DND-41 (cell line): ENCODE measurements around the gene ROGDI.
A peak's percentile ranks its signal among the peaks of the same experiment; 100 is the strongest.

Source experiments
- ATAC-seq: fragments of 200-7000 bp; cut with Tn5 transposase; 3 replicates; pipeline ENCODE4 v1.9.1; 2021; ENCODE audit warnings: low read depth; ENCODE audit not compliant: insufficient read depth
- DNase-seq: peaks from one replicate; pipeline ENCODE4 v3.0.0-alpha.2; 2020
- H2AFZ ChIP-seq: 2 replicates; pipeline ENCODE4 v1.6.0; 2012; ENCODE audit warnings: low read depth, low read length
- H3K27ac ChIP-seq: 2 replicates; pipeline ENCODE4 v1.5.1; 2012; ENCODE audit warnings: low read length, inconsistent platforms
- H3K27me3 ChIP-seq: fragments of 200-600 bp; sonication (generic); 2 replicates; pipeline ENCODE4 v1.6.0; 2012; ENCODE audit warnings: low read length, mild to moderate bottlenecking, inconsistent platforms; ENCODE audit not compliant: insufficient read depth, poor library complexity
- H3K36me3 ChIP-seq: 2 replicates; pipeline ENCODE4 v1.5.1; 2012; ENCODE audit warnings: low read length, inconsistent platforms; ENCODE audit not compliant: insufficient read depth
- H3K4me1 ChIP-seq: 2 replicates; pipeline ENCODE4 v1.5.1; 2012; ENCODE audit warnings: mild to moderate bottlenecking, low read length; ENCODE audit not compliant: insufficient read depth
- H3K4me2 ChIP-seq: 2 replicates; pipeline ENCODE4 v1.6.0; 2012; ENCODE audit warnings: mild to moderate bottlenecking, moderate library complexity, low read length, inconsistent platforms; ENCODE audit not compliant: insufficient read depth
- H3K4me3 ChIP-seq, 2 experiments: fragments of 200-600 bp in 1 of 2; shearing (Covaris generic) in 1 of 2; 2 replicates each; pipeline ENCODE4 v1.5.1; 2012 to 2016; ENCODE audit warnings: inconsistent platforms in 2 of 2, low read length in 2 of 2, mild to moderate bottlenecking in 2 of 2, low read depth in 1 of 2, moderate library complexity in 1 of 2
- H3K79me2 ChIP-seq: 2 replicates; pipeline ENCODE4 v1.6.0; 2012; ENCODE audit warnings: low read length, inconsistent platforms; ENCODE audit not compliant: insufficient read depth
- H3K9ac ChIP-seq: 2 replicates; pipeline ENCODE4 v1.6.0; 2012; ENCODE audit warnings: low read depth, mild to moderate bottlenecking, inconsistent platforms, low read length, moderate library complexity
- H3K9me3 ChIP-seq: 2 replicates; pipeline ENCODE4 v1.5.1; 2012; ENCODE audit warnings: low read length, moderate library complexity, mild to moderate bottlenecking, inconsistent platforms; ENCODE audit not compliant: insufficient read depth, severe bottlenecking
- H4K20me1 ChIP-seq: 2 replicates; pipeline ENCODE4 v1.6.0; 2012; ENCODE audit warnings: low read length; ENCODE audit not compliant: insufficient read depth
- CTCF ChIP-seq: IDR thresholded peaks from 2 replicates; pipeline ENCODE4 v1.5.1; 2012; ENCODE audit warnings: borderline replicate concordance, low read length, moderate library complexity, mild to moderate bottlenecking; ENCODE audit not compliant: poor library complexity, severe bottlenecking; ENCODE audit errors: extremely low read depth
- EZH2 ChIP-seq: IDR thresholded peaks from 3 replicates; pipeline ENCODE4 v1.6.1; 2012; ENCODE audit warnings: borderline replicate concordance, low read depth, mild to moderate bottlenecking, moderate library complexity, low read length, inconsistent platforms; ENCODE audit not compliant: severe bottlenecking

The ROGDI gene

DNA sequence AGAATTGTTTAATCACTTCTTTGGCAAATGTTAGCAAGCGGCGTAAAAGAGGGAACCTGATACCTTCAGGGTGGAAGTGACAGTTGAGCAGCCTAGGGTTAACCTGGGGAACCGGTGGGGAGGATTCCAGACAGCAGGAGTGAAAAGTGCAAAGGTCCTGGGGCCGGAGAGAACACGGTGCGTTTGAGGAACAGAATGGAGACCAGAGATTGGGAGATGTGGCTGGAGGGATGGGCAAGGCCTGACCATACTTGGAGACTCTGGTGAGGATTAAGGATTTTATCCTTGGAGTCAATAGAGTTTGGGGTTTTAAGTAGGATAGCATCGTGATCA is 33.2 kb downstream of the ROGDI start:
- no peaks in the 10 kb centered on the region for H3K9me3 ChIP-seq

GRCh38 chr16:4768549-4769305 is 33.7 kb downstream of the ROGDI start:
- ATAC-seq = peak; percentile 50
- Histone ChIP-seq H3K4me1 (peaks cover 34% of the 10 kb centered on the region), H3K9me3 (no peaks in the 10 kb centered on the region), H3K27me3 (no peaks in the 10 kb centered on the region), H3K4me3 (peak overlapping the region in 1 of 2 experiments; percentile 46; a peak in 2 of 4 replicates), H2AFZ (peak overlapping the region; percentile 98), H4K20me1 (0 out of 2 replicates have a peak, but pooled peaks cover 3% of the 10 kb centered on the region), H3K36me3 (peaks cover 17% of the 10 kb centered on the region), H3K9ac (peak overlapping the region; percentile 20; the same call in 1 of the 2 replicates), H3K27ac (no peak overlapping the region), H3K79me2 (peaks cover 24% of the 10 kb centered on the region), H3K4me2 (peak overlapping the region; percentile 85)
- TF ChIP-seq EZH2 (no peak), CTCF (no peak)
- peak; percentile 80 for DNase-seq

More for the DNA sequence above, 33.2 kb downstream of the ROGDI start:
- no peak overlapping the region; the same call in 1 of the 2 replicates for H3K4me2 ChIP-seq
- no peaks in the 10 kb centered on the region for H3K27me3 ChIP-seq
- peaks cover 12% of the 10 kb centered on the region for H3K36me3 ChIP-seq
- TF ChIP-seq CTCF (no peak), EZH2 (no peak)
- H3K4me3 ChIP-seq = no peak overlapping the region
- H3K4me1 ChIP-seq = peaks cover 34% of the 10 kb centered on the region
- H3K9ac ChIP-seq = no peak overlapping the region
- H2AFZ ChIP-seq = no peak overlapping the region
- DNase-seq (no peak), ATAC-seq (no peak)
- no peak overlapping the region for H3K27ac ChIP-seq
- H3K79me2 ChIP-seq = peaks cover 24% of the 10 kb centered on the region
- 0 out of 2 replicates have a peak, but pooled peaks cover 3% of the 10 kb centered on the region for H4K20me1 ChIP-seq

GRCh38 chr16:4767872-4768548 is 34.4 kb downstream of the ROGDI start:
- 0 out of 2 replicates have a peak, but pooled peaks cover 3% of the 10 kb centered on the region for H4K20me1 ChIP-seq
- H3K4me3 ChIP-seq = peak overlapping the region in 1 of 2 experiments; percentile 84; a peak in 2 of 4 replicates
- peaks cover 34% of the 10 kb centered on the region for H3K4me1 ChIP-seq
- peaks cover 24% of the 10 kb centered on the region for H3K79me2 ChIP-seq
- peak overlapping the region; percentile 98 for H2AFZ ChIP-seq
- ATAC-seq (no peak), DNase-seq (no peak)
- H3K36me3 ChIP-seq = peaks cover 24% of the 10 kb centered on the region
- H3K9ac ChIP-seq = peak overlapping the region; percentile 20; the same call in 1 of the 2 replicates
- H3K27ac ChIP-seq = no peak overlapping the region
- TF ChIP-seq CTCF = no peak
- TF ChIP-seq EZH2 = no peak
- H3K4me2 ChIP-seq = peak overlapping the region; percentile 85
- no peaks in the 10 kb centered on the region for H3K9me3 ChIP-seq
- H3K27me3 ChIP-seq = no peaks in the 10 kb centered on the region
